ENCODE measurements around the gene PILRA. TPM values are rescaled to one million over a fixed set of nuclear protein-coding genes. Genes with fewer than 3 reads are reported as not detected.

PILRA gene
- total RNA-seq, 1 experiment from 2014 or later, result 3.2 TPM

DNA sequence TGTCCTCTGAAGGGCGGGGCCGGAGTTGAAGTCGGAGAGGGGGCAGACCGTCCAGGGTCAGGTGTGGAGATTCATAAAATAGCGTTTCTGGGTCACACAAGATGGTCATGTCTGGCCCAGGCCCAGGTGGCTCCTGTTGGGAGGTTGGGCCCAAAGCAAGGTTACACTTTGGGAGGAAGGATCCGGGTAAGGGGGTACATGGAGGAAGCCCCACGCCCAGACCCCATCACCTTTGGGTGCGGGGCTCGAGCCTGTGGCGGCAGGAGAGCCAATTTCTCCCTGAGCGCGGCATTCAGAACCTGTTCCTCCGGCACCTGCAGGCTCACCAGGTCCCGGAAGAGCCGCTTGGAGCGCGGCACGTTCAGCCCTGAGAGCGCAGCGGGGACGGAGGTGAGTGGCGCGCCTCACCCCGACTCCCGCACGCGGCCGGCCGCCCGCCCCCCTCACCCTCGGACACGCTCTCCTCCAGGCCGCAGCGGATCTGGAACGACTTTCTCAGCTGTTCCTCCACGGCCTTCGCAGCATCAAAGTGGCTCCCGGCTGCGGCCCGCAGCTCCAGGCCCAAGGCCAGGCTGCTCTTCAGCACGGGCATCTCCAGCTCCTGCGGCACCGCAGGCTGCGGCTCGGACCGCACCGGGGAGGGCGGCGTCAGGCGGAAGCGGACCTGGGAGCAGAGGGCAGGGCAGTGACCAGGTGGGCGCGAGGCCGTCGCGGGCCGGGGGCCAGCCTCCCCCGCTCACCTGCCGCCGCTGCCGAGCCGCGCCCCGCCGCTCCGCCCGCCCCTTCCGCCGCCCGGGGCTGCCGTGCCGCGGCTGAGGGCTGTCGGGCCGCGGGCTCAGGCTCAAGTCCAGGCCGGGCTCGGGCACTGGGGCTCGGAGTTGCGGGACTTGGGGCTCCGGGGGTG is 62.4 kb downstream of the PILRA start:
- Histone ChIP-seq H3K23me2 (ENCODE audit: insufficient read length, low read depth, low read length, poor library complexity, severe bottlenecking) (peaks cover 8% of the 10 kb centered on the region), H4K91ac (ENCODE audit: insufficient read length, low read depth, low read length) (no peak overlapping the region), H3T11ph (ENCODE audit: low read length) (no peak overlapping the region), H2BK120ac (ENCODE audit: low read depth, low read length, poor library complexity, severe bottlenecking) (no peak overlapping the region), H3K4me1 (ENCODE audit: insufficient read depth, low read length) (no peaks in the 10 kb centered on the region), H4K8ac (replicated peaks; ENCODE audit: insufficient read length, low read depth, low read length) (no peak overlapping the region), H2AK5ac (ENCODE audit: insufficient read length, low read length) (no peak overlapping the region), H3K79me2 (ENCODE audit: insufficient read depth, low read length) (no peaks in the 10 kb centered on the region; the same call in 1 of the 2 replicates), H3K79me1 (ENCODE audit: insufficient read depth, low read depth, low read length, poor library complexity, severe bottlenecking) (peaks cover 3% of the 10 kb centered on the region), H3K27ac (ENCODE audit: insufficient read length, low read depth, low read length) (no peak overlapping the region), H3K9me3 (ENCODE audit: control insufficient read depth, low read depth, low read length) (no peaks in the 10 kb centered on the region), H3K4me2 (ENCODE audit: insufficient read depth, insufficient read length, low read length) (peak overlapping the region; percentile 91), H2BK20ac (ENCODE audit: low read depth, low read length, poor library complexity, severe bottlenecking) (no peak overlapping the region), H4K20me1 (ENCODE audit: control insufficient read depth, insufficient read depth, insufficient read length) (no peaks in the 10 kb centered on the region), H3K23ac (ENCODE audit: insufficient read length, low read depth, low read length) (no peak overlapping the region), H3K9ac (ENCODE audit: extremely low read depth, insufficient read length, low read length) (peak overlapping the region; percentile 63), H3K4ac (ENCODE audit: low read depth, low read length) (no peak overlapping the region), H2BK15ac (ENCODE audit: low read depth, low read length) (no peak overlapping the region; the same call in 1 of the 2 replicates), H3K18ac (ENCODE audit: insufficient read length, low read depth, low read length) (peak overlapping the region; percentile 59), H4K5ac (ENCODE audit: insufficient read length, low read depth, low read length) (no peak overlapping the region), H2BK5ac (ENCODE audit: insufficient read length, low read length) (no peak overlapping the region), H2BK12ac (ENCODE audit: insufficient read length, low read depth, low read length) (no peak overlapping the region), H3K27me3 (ENCODE audit: insufficient read depth, low read length) (no peaks in the 10 kb centered on the region), H2AFZ (ENCODE audit: low read length) (no peak overlapping the region), H3K56ac (ENCODE audit: insufficient read length, low read depth, low read length) (no peak overlapping the region), H3K14ac (ENCODE audit: insufficient read depth, low read length) (peak overlapping the region; percentile 87)
- Mint-ChIP-seq H3K9me3 (no peaks in the 10 kb centered on the region), H3K4me1 (peaks cover 42 to 43% of the 10 kb centered on the region in 2 experiments), H3K4me3 (peak overlapping the region; percentile 87 to 96), H3K36me3 (ENCODE audit: insufficient read depth in 1 of 3, low read depth in 3 of 3) (peaks cover 35 to 56% (median 37%) of the 10 kb centered on the region in 3 experiments), H3K27ac (peak overlapping the region; percentile 94 to 98 (median 97)), H3K27me3 (ENCODE audit: low read depth) (peaks cover 3% of the 10 kb centered on the region; the same call in 1 of the 2 replicates)
- TF ChIP-seq, protein P1, sequence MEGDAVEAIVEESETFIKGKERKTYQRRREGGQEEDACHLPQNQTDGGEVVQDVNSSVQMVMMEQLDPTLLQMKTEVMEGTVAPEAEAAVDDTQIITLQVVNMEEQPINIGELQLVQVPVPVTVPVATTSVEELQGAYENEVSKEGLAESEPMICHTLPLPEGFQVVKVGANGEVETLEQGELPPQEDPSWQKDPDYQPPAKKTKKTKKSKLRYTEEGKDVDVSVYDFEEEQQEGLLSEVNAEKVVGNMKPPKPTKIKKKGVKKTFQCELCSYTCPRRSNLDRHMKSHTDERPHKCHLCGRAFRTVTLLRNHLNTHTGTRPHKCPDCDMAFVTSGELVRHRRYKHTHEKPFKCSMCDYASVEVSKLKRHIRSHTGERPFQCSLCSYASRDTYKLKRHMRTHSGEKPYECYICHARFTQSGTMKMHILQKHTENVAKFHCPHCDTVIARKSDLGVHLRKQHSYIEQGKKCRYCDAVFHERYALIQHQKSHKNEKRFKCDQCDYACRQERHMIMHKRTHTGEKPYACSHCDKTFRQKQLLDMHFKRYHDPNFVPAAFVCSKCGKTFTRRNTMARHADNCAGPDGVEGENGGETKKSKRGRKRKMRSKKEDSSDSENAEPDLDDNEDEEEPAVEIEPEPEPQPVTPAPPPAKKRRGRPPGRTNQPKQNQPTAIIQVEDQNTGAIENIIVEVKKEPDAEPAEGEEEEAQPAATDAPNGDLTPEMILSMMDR (conservative IDR thresholded peaks at IDR 0.05), result no peak
- peak; percentile 45 for DNase-seq
- no CpG with 5 or more reads among the region's 81 CpGs for WGBS (ENCODE audit: extremely low coverage, insufficient read length, low lambda C conversion rate)

All from H9 (cell line).